ENCODE data around the gene SNX18. TPM values are rescaled to one million over a fixed set of nuclear protein-coding genes. Genes with fewer than 3 reads are reported as not detected.
"Not testable (repeated sequence)": the region's sequence is repeated elsewhere in the genome, so short reads cannot be mapped to it uniquely, and the experiment has no call there.

The SNX18 gene, protein sequence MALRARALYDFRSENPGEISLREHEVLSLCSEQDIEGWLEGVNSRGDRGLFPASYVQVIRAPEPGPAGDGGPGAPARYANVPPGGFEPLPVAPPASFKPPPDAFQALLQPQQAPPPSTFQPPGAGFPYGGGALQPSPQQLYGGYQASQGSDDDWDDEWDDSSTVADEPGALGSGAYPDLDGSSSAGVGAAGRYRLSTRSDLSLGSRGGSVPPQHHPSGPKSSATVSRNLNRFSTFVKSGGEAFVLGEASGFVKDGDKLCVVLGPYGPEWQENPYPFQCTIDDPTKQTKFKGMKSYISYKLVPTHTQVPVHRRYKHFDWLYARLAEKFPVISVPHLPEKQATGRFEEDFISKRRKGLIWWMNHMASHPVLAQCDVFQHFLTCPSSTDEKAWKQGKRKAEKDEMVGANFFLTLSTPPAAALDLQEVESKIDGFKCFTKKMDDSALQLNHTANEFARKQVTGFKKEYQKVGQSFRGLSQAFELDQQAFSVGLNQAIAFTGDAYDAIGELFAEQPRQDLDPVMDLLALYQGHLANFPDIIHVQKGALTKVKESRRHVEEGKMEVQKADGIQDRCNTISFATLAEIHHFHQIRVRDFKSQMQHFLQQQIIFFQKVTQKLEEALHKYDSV
- total RNA-seq (ENCODE audit: insufficient read depth, low replicate concordance) = 32.5 TPM

DNA sequence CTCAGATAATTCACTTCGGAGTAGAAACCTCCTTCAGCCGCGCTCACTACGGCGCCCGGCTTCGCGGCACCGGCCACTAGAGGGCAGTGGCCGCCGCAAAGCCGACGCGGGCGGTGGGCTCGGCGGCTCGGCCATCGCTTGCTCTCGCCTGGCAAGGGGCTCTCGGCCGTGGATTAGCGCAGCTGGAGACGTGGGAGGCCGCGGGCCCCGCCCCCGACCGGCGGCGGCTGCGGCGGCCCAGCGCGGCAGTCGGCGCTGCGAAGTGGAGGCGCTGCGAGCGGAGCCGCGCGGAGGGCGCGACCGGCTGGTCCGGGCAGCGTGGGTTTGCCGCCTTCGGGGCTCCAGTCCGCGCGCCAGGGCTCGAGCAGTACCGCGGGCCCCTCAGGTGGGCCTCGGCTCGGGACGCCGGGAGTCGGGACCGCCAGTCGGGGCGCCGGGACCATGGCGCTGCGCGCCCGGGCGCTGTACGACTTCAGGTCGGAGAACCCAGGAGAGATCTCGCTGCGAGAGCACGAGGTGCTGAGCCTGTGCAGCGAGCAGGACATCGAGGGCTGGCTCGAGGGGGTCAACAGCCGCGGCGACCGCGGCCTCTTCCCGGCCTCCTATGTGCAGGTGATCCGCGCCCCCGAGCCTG lies at the start of gene SNX18:
Gene SNX18 (plus strand): TSS at position 248 of the 634 bp plus-strand sequence. CDS start 194 bp downstream, at position 442.
- peak; percentile 93 for DNase-seq (ENCODE audit: low spot score)

DNA sequence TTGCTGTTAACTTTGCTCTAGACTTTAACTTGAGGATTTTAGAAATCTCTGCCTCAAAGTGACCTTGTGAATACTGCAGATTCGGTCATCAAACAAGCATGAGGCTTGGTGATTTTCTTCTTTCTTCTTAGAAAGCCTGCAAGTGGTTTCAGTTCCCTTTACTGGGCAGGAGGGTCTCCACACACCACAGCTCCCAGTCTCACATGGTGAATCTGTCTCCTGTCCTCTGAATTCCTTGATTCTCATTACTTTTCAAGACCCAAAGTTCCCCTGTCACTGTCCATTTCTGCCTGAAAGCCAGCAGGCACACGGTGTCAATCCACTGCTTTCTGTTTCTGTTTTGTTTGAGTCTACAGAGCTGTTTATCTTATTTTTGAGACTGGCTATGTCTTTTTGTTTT lies 47.9 kb upstream of the SNX18 start:
- peak; percentile 87 for DNase-seq (ENCODE audit: low spot score)

DNA sequence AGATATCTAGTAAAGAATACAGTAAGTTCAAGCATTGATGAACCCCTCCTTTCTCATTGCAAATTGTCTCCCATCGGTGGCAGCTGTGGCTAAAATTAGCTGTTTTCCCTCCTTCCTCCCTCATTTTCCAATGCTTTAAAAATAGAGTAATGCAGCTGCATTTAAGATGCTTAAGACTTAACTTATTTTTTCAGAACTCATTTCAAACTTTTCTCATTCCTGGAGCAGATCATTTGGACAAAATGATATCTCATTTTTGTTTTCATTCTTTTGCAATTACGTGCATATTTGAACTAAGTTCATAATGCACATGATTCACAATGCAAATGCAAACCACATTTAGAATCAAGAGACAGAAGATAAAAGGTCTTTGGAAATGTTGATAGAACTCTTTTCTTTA lies 47.4 kb upstream of the SNX18 start:
- DNase-seq (ENCODE audit: low spot score) = peak; percentile 81

DNA sequence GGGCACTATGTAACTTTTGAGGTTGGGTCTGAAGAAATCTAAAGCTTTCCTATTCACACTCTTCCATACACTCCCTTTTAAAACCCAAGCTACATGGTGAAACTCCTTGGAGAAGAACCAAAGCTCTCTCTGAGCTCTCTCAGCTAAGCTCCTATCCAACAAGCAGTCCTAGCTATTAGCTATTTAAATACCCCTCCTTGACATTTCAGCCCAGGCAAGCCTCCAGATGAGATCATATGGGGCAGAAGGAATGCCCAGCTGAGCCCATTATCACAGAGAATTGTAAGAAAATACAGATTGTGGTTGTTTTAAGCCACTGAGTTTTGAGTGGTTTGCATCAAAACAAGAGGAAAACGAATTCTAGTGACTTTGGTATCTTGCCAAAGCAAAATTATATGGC lies 46.9 kb upstream of the SNX18 start:
- peak; percentile 93 for DNase-seq (ENCODE audit: low spot score)

DNA sequence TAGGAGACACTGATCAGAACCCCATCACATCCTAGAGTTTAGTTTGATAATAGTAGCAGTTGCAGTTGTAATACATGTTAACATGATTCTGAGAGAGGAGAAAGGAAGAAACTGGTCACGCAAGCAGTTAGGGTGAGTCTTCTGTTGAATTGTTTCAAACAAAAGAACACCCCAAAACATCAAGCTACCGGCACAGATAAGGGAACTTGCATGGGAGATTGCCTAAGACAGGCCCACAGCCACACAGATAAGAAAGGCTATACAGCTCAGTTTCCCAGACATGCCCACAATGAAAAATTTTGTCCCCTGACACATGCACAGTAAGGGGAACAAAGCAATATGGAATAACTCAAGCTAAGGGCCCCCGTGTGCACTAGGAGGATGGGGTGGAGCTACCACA lies 46.2 kb upstream of the SNX18 start:
- no peak for DNase-seq (ENCODE audit: low spot score)

DNA sequence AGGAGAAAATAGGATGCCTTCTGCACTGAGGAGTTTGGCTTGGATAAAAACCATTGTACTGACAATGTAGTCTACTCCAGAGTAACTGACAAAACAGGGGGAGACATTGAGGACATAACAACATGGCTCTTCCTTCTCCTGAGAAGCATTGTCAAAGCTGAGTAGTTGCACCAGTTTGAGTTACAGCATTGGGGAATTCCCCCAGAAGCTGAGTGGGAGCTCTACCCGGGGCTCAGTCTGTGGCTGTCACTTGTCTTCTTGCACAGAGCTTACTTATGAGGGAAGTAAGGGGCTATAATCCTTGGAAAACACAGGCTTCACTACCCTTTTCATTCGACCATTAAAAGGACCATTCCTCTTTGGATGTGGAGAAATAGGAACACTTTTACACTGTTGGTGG lies 40.9 kb upstream of the SNX18 start:
- no peak for DNase-seq (ENCODE audit: low spot score)

DNA sequence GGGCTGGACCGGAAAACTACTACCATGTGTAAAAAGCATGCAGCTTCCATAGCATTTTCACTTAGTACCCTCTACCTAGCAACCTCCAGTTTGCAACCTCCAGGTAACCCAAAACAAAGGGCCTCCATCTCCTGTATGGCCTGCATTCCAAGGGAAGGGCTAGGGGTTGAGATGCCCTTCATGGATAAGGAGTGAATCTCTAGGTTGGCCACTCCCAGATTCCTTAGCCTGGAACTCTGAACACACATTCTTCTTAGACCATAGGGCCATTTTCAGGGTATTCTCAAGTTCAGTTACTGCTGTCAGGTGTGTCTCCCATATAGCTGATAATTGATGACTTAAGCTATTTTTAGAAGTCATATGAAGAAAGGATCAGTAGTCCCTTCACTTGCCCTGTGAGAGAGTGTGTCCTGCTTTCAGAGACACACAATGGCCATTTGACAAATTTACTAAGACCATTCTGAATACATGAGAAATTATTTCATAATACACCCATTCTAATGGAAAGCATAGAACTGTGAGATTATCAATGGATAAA lies 39.5 kb upstream of the SNX18 start:
- no peak for DNase-seq (ENCODE audit: low spot score)

DNA sequence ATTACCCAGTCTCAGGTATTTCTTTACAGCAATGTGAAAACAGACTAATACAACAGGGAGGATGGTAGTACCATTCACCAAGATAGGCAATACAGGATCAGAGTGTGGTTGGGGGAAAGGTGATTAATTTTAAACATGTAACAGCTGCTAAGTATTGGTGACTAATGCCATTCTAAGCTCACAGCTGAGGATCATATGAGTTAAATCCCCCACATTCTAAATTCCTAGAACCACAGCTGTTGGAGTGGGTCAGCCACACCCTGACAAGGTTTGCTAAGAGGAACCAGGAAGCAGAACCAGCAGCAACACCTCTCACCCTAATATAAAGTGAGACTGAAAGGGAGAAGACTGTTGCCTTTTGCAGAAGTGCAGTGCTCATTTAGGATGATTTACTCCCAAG lies 37.3 kb upstream of the SNX18 start:
- no peak for DNase-seq (ENCODE audit: low spot score)

DNA sequence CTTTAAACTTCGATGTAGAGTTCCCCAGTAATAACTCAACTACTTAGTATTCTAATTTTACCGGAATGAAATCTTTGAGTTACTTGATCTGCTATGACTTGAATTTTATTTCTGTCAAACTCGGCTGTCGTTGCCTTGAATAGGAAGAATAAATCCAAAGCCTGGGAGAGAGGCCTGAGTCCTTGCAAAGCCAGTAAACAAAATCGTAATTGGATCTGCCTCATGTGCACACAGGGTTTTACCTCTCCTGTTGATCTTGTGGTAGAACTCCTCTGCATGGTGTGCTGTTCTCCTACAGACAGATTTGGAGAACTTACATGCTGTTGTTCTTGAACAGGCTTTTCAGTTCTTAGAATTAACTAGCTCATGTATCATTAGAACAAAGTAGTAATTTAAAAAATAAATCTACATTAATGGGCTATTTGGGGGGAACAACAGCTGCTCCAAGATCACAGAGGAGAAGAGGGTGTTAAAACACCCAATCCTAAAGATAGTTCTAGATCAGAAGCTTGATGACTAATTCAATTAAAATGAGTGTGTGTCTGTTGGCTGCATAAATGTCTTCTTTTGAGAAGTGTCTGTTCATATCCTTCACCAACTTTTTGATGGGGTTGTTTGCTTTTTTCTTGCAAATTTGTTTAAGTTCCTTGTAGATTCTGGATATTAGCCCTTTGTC lies 33.2 kb upstream of the SNX18 start:
- DNase-seq (ENCODE audit: low spot score) = no peak

DNA sequence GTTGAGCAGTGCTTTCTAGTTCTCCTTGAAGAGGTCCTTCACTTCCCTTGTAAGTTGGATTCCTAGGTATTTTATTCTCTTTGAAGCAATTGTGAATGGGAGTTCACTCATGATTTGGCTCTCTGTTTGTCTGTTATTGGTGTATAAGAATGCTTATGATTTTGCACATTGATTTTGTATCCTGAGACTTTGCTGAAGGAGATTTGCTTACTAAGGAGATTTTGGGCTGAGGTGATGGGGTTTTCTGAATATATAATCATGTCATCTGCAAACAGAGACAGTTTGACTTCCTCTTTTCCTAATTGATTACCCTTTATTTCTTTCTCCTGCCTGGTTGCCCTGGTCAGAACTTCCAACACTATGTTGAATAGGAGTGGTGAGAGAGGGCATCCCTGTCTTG lies 31.9 kb upstream of the SNX18 start:
- DNase-seq (ENCODE audit: low spot score) = not testable (repeated sequence)

DNA sequence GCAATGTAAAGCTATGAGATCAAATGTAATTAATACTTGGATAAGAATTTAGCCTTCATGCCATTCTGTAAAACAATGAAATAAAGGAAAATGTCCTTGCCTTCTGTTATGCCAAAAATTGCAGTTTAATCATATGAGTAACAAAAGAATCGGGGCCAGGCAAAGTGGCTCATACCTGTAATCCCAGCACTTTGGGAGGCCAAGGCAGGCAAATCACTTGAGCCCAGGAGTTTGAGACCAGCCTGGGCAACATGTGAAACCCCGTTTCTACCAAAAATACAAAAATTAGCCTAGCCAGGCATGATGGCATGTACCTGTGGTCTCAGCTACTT lies 27.9 kb upstream of the SNX18 start:
- not testable (repeated sequence) for DNase-seq (ENCODE audit: low spot score)

DNA sequence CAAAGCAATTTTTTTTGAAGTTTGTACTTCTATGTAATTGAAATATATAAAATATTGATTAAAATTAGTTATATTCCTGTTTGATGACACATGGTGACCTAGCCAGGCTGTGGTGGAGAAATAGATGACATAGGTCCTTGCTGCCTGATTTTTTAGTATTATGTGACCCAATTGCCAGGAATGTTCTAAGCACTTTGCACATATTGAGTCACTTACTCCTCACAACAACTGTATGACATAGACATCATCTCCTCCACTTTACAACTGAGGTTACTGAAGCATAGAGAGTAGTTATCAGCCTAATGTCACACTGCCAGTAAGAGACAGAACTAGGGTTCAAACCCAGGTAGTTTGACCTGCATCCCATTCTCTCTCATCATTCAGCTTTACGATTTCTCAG lies 26.2 kb upstream of the SNX18 start:
- no peak for DNase-seq (ENCODE audit: low spot score)

DNA sequence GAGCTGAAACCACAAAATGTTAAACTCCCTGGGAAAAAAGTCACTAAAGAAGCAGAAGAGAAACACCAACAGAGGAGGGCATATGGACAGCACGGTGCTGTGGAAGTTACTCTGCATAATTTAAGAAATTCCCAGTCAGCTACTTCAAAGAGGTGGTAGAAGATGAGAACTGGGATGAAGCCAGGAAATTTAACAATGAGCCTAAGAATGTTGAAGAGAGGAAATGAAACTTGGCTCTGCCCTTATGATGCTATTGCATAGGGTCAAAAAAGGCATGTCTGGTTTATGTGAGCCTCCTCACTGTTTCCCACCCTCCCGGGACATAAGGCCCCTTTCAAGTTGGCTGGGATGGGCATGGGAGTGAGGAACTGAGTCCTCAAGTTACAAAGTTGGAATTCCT lies 25.4 kb upstream of the SNX18 start:
- no peak for DNase-seq (ENCODE audit: low spot score)

DNA sequence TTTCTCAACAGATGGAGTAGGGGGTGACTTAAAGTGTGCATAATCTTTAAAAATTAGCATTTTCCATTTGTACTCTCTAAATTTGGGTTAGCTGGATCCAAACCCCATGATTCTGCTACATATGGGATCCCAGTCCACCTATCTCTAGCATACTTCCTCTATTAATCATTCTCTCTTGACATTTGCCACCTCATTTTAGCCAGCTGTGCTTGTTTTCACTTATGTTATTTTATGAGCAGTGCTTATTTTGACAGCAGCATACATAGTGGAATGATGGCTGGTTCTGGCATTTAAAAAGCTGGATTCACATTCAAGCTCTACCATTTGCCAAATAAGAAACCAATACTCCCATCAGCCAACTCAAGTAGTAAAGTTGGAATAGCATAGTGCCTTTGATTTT lies 22.5 kb upstream of the SNX18 start:
- DNase-seq (ENCODE audit: low spot score) = no peak

DNA sequence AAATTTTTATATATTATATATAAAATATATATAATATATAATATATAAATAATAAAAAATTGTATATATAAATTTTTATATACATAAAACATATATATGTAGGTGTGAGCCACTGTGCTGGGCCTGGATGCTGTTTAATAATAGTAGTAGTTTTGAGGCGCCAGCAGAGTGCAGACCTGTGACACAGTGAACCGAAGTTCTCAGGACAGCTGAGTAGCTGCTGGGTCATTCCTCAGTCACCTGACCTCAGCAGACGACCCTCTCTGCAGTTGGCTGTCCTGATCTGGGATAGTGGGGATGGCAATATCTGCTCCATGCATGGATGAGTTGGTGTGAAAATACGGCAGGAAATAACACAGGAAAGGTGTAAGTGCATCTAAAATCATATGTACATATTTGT lies 3.3 kb upstream of the SNX18 start:
- no peak for DNase-seq (ENCODE audit: low spot score)

DNA sequence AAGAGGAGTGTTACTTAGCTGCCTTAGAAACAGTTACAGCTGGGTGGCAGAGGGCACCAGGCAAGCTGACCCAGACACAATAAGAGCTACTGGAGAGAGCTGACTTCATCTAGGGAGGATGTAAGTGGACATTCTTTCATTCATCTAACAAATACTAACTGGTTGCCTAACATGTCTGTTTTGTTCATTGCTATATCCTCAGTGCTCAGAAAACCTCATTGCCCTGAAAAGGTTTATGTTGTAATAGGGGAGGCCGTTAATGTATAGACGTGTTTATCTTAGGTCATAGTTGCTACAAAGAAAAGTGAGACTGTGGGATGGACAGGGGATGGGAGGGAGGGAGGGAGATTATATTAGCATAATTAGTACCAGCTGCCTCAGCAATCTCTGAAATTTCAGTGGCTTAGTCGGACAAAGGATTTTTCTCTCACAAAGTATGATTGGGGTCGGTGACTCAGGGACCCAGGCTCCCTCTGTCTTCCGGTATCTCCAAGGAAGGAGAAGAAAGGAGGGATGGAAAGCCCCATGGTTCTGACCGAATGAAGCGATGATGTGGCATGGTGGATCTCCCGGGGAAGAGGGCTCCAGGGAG lies 2.6 kb upstream of the SNX18 start:
- DNase-seq (ENCODE audit: low spot score) = no peak

DNA sequence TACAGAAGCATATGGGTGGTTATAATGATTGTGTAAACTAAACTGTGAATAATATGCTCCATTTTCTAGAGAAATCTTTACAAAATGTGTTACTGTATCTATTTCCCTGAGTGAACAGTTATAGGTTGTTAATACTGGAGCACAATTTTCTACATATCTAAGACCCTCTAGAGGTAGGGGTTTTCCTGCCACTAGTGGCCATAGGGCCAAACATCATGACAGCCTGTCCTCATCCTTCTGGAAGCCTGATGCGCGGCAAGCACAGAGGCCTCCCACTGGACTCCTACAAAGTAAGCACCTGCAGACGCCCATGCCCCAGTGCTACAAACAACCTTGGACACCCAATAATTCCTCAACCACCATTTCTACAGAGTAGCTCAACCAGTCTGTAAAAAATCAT lies 1.9 kb upstream of the SNX18 start:
- no peak for DNase-seq (ENCODE audit: low spot score)

DNA sequence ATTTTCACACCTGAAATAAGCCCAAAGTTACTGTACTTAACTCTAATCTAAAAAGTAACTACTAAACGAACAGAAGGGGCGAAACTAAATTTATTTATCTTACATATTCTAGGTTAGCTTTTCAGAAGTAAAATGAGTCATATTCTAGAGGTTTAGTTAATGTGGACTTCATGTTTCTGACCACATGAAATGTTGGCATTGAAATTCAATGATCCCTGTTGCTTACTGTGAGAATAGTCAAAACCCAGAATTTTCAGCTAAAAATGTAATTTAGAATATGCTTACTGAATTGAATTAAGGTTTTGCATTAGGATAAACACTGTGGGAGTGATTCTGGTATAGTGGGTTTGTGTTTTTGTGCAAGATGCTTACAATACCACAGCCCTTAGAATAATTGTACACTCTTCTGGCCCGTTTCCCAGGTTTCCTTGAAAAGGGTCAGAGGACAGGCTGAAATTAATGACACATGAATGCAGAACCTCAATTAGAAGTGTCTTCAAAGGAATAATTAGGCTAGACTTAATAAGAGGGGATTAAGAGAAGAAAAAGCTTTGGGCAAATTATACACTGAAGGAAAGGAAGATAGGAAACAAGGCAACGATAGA lies 1.4 kb upstream of the SNX18 start:
- no peak for DNase-seq (ENCODE audit: low spot score)

DNA sequence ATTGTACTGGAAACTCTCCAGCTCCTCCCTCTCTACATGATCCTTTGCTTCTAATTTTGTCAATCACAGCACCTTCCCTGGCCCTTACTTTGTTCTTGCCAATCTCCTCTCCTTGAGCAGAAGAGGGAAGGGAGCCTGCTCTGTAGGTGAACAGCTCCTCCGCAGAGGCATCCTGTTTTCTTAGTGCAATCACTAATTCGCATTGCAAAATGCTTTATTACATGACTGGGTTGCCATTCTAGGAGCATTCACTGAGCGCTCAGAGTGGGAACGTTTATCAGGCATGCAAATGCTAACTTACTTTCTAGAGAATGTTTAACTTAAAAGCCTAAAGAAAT lies 416 bp upstream of the SNX18 start:
- DNase-seq (ENCODE audit: low spot score) = no peak

DNA sequence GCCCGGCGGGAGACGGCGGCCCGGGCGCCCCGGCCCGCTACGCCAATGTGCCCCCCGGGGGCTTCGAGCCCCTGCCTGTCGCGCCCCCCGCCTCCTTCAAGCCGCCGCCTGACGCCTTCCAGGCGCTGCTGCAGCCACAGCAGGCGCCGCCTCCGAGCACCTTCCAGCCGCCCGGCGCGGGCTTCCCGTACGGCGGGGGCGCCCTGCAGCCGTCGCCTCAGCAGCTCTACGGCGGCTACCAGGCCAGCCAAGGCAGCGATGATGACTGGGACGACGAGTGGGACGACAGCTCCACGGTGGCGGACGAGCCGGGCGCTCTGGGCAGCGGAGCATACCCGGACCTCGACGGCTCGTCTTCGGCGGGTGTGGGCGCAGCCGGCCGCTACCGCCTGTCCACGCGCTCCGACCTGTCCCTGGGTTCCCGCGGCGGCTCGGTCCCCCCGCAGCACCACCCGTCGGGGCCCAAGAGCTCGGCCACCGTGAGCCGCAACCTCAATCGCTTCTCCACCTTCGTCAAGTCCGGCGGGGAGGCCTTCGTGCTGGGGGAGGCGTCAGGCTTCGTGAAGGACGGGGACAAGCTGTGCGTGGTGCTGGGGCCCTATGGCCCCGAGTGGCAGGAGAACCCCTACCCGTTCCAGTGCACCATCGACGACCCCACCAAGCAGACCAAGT lies 723 bp downstream of the SNX18 start:
- DNase-seq (ENCODE audit: low spot score) = peak; percentile 46
